ENCODE data around the gene SH3PXD2A.
A peak's percentile ranks its signal among the peaks of the same experiment; 100 is the strongest.

The SH3PXD2A gene

DNA sequence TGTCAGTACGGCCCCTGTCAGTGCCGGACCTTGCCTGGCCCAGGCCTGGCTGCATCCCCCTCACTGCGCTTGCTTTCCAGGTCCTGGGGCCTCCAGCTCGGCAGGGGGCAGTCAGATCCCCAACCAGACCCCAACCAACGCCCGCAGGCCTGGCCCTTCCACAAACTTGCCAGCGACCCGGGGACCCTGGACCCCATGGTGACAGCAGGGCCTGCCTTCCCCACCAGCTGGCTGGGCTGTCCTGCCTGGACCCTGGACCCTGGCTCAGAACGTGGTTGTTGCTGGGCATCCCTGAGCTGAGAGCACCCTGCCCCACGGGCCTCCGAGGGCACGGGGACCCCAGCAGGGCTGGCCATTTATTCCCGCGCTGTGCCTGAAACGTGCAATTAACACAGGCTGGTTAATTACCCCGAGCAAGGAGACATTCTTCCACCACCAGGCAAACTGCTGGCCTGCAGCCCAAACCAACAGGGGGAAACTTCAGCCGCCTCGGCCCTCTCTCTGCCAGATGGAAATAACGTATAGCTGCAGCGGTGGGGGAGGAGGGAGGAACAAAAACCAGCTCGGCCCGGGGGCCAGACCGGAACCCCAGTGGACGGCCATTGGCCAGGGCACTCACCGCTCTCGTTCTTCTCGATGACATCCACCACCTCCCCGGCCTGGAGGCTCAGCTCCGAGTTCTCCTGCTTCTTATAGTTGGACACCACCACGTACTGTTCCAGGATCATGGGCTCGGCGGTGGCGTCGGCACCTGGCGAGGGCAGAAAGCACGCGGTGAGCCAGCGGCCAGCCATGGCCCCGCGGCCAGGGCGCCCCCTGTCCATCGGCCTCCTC is 194.8 kb downstream of the SH3PXD2A start:
- peak; percentile 30 to 51 for DNase-seq

DNA sequence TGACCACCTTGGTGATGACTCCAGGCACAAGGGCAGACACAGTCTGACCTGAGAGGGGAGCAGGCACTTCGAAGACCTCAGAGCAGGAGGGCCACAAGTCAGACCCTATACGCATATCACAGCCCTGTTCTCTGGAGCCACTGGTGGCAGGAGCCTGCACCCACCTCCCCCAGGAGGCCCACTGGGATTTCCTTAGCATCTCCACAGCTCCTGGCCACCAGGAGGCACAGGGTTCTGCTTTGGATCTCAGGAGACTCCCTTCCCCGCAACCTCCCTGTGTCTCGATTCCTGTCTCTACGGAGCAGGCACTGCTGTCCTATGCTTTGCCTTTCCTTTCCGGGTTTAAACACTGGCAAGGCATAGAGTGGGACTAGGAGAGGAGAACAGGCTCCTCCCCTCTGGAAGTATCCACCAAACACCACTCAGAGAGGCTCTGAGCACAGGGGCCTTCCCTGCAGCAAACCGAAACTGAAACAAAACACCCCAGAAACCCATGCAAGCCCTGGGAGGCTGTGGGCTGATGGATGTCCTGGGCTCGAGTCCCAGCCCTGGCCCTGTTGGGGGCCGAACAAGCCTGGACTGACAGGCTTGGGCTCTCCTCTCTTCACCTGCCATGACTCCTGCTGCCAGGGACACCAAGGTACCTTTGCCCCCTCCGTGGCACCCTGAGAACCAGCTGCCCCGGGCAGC is 195.6 kb downstream of the SH3PXD2A start:
- DNase-seq = peak; percentile 69 to 71

DNA sequence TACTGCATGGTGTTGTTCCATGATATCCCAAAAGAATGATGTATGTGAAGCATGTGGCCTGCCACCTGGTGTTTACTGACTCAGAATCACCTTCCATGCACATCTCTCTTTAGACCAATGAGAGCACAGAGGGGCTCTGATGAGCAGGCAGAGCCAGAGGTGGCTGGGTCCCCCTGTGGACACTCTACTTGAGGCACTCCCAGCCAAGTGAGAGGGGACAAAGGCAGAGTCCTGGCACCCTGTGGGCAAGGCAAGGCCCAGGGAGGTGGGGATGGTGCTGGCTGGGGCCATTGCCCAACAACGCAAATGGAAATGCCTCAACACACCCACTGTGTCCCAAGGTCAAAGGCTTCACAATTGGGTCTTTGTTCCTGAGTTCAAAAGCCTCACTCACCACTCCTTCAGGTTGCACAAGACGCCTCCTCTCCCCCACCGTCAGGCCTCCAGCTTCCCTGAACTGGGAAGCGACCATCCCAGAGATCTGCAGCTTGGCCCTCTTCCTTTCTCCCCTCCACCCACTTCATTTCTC is 197.3 kb downstream of the SH3PXD2A start:
- no peak for DNase-seq

DNA sequence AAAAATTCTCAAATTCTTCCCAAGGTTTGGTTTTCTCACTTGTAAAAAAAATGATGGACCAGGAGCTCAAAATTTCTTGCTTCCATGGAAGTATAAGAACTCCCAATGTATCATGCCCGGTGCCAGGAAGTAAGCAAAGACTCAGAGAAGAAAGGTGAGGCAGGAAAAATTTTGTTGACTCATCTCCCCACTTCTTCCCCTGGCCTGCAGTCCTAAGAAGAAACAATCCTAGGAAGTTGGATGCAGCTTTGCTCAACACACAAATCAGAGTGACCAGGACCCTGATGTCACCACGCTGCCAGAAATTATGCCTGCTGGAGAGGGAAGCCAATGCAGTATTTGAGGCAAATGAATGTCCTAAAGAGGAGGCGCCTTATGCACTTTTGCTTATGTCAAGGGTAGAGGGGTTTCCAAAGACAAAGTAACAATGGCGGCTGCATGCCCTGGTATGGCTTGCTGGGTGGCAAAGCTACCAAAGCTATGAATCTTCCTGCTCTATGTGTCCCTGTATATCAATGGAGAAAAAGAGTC is 198.2 kb downstream of the SH3PXD2A start:
- no peak for DNase-seq

DNA sequence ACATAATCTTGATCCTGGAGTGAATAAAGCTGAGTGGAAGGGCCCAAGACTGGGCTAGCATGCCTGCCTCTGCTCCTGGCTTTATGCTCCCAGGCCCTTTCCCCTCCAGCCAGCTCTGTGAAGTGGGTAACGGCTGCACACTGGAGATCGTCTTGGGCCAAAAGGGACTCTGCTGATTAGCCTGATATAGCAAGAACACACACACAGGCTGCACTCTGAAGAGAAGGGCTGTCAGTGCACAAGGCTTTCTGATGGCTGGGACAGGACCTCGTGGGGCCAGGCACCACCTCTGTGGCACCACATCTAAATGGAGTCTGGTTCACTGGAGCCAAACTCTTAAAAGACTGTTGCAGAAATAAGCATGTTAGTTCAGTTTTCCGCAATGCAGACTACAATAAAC is 200.5 kb downstream of the SH3PXD2A start:
- DNase-seq = no peak

DNA sequence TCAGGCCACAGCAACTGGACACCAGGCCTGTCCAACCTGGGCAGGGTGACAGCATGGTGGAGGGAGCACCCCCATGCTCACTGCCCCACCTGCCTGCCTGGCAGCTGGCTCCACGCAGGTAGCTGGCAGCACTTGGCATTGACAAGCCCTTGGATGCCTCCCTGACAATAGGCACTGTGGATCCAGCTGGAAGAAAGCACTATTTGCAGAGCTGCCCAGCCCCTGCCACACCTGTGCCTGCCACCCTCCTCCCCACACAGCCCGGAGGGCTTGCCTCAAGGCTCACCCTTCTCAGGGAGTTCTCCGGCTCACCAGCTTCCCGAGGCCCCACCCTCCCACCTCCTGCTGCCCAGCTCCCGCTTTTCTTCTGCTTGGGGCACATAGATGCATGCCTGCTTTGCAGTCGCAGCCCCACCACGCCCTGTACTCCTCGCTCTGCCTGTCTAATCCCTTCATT is 201.8 kb downstream of the SH3PXD2A start:
- no peak for DNase-seq

DNA sequence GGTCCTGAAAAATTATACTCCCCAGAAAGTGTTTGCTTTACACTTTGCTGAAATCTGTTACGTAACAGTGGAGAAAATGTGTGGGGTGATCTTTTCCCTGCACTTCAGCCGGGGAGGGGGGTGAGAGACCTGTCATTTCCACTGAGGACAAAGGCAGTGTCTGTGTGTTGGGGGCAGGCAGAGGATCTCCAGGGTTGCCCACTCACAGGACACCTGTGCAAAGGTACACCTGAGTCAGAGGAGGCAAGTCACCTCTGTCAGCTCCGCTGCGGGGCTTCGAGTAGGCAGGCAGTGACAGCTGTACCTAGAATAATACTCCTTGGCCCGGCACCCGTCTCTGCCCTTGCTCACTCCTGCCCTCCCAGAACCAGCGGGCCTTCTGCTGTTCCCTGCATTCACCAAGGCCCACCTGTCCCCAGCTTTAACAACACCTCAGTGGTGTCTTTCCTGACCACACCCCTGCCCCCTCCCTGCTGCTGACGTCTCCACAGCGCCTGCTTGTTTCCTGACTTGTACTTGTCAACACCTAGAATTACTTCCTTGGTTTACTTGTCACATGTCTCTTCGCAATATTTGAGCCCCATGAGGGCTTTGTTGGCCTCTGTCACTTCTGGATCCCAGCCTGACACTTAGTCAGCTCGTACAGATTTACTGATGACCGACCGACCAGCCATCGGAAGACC is 202.6 kb downstream of the SH3PXD2A start:
- DNase-seq = no peak

DNA sequence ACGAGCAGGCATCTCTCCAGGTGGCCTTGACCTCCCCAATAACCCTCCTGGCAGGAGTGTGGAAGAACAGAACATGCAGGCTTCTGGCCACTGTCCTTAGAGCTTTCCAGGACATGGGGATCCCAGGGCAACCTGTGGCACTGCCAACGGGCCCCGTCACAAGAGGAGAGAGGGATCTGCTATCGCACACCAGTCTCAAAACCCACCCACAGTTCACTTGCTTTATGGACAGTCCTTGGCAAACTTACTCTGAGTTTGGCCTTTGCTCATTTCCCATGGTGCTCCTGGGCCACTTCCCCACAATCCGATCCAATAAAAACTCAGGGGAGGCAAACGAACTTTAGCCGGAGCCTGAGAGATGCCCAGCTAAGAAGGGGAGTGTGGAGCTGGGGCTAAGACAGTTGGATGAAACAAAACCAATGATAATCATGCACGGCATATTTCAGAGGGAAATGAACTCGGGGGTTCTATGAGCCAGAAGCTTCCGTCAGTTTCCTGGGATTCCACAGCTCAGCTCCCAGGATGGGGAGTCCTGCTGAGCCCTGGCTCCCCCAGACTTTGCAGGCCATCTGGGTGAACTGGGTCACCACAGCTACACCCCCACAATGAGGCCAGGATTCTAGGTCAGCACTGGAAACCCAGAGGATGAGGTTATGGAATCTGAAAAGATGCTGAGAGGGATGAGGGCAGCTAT is 203.4 kb downstream of the SH3PXD2A start:
- DNase-seq = no peak

DNA sequence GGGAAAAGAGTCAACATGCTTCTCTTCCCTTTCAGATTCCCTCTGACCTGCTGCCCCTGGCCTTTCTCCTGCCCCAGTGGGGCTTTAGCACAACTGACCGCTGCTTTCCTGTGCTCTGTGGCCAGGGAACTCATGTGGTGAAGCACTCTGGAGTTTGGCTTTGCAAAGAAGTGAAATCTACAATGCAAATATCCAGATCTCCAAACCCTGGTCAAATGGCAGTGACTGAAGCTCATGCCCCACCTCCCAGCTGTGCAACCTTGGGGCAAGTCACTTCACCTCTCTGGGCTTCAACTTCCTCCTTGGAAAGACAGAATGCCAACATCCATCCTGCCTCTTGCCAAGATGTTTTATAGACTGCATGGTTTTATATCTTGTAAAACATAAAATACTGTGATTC is 204.0 kb downstream of the SH3PXD2A start:
- no peak for DNase-seq

DNA sequence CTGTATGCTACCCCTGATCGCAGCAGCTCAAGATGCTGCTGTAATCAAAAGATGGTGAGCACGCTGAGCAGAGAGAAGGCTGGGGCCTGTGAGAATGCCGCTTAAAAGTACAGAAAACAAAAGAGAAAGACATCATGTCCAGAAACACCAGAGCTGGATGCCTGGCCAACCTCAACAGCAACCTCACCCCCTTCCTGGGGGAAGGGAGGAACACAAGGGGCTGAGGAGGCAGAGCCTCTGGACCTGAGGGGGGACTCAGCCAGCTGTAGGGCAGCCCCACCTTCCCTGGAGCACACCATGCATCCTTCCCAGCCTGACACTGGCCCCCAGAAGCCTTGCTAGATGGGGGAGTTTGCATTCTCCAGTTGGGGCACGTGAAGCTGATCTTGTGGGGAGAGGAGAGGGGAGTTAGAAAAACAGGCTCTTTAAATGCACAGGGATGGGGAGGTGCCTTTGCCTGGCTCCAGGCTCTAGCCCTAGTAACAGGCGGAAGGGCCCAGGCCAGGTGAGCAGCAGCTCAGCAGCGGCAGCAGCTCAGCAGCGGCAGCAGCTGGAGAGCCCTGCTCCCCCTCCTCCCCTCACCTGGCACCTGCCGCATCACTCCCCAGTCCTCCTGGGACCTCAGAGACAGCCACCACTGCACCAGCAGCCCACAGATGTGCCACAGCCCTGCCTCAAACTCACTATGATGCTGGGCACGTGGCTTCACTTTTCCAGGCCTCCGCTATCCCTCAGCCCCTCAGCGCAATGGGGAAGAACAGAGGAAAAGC is 205.5 kb downstream of the SH3PXD2A start:
- no peak for DNase-seq

DNA sequence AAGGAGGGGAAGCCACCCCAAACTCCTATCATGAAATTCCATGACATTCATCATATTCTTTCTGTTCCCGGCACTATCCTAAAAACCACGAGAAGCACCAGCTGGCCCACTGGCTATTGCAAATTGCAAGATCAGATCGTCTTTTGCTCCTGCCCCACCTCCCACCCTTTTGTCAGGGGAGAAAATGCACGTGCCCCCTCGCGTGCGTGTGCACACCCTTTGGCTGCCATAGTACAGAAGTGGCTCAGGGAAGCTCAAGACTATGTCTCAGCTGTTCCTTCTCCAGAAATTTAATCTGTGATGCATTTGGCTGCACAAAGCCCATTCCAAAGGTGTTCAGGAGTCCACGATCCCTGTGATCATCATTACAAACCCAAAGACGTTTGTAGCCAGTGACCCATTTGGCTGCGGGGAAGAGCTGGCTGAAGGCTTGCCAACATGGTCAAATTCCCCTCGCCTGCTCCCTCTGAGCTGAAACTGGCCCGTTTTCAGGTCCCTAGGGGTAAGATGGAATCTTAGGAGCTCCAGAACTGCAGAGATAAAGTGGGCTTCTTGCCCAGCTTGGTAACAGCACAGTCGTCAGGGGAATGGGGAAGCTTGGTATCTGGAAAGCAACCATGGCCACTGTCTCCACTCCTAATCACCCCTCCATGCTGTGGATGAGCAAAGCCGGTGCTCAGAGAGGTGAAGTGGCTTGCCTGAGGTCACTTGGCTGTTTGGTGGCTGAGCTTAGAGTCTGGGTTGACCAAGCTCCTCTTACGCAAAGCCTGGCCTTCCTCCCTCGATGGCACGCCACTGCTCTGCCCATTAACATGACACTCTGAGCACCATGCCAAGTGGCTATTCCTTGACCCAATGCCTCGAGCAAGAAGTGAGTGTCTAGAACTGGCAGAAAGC is 206.5 kb downstream of the SH3PXD2A start:
- DNase-seq = peak in 1 of 2 donors; percentile 50

DNA sequence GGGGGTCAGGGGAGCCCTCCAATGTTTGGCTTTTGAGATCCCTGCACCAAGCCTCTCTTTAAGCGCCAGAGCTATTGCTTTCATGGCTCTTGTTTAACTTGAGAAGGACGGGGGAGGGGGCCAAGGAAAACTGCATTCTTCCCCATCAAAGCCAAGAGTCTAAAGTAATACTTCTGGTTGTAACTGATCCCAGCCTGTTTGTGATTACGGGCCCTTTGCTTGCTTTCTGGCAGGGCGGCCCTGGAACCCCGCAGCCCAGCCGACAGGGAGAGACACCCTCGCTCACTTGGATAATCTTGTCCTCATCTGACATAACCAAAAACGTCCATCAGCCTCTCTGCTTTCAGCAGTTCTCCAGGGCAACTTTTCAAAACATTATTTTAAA is 207.1 kb downstream of the SH3PXD2A start:
- DNase-seq = no peak

DNA sequence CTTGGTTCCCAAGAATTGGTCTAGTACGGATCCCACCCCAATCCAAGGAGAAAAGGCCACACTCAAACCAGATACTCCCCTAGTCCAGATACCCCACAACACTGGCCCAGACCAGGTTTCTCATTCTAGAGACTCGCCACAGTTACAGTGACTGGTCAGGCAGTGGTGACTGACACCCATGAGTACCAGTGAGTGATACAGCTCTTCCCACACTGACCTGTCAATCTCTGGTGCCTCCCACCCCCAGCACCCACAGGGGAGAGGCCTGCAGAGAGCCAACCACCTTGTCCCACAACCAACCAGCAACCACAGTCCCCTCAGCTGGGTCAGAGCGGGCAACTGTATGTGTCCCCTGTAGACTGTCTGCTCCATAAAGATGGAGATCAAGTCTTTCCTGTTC is 209.1 kb downstream of the SH3PXD2A start:
- peak in 1 of 2 donors; percentile 14 for DNase-seq

DNA sequence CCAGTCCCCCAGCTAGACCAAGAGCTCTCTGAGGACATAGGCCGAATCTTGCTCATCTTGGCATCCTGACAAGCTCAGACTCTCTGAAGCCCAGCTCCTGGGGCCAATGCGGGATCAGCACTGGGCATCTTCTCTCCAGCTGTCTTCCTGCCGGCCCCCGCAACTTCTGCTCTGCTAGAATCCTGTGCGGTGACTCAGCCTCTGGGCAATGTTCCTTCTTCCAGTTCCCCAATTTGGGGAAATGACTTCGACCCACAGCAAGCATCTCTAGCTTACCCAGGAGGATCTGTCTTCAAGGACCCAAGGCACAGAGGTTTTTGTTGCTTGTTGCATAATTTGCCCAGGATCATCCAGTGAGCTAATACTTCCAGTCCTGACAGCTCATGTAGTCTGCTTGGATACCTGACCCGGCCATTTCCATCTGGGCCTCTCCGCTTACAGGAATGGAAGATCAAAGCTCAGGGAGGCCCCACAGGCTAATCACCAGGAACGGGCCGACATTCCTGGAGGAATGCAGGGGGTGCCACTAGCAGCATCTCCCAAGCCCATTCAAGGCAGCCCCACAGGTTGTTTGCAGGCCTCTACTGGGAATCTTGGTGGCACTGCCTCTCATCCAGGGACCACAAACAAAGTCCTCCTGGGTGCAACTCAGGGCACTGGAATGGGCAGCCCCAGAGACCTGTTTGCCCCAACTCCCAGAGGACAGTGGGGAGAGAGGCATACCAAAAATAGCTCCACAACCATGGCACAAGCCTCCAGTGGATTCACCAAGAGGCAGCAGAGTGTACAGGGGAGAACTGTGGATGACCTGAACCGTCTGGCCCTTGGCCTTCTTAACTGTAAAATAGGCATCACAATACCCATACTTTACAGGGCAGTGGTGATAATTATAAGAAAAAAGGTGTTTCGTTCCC is 210.0 kb downstream of the SH3PXD2A start:
- peak; percentile 95 to 97 for DNase-seq

DNA sequence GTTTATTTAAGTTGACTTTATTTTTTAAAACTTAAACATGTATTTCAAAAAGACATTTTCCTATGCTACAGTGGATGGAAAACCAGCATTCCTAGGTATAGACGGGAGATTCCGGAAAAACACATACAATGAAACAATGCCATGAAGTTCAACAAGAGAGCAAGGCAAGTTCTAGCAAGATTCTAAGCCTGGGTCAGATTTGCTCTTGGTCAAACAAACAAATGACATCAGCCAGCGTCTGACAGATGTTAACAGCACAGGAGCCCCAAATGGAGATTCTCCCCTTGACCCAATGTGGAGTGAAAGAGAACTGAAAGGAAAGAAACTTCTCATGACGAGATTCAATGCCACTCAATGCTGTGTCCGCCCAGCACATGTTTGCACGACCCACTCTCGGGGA is 212.0 kb downstream of the SH3PXD2A start:
- DNase-seq = no peak

DNA sequence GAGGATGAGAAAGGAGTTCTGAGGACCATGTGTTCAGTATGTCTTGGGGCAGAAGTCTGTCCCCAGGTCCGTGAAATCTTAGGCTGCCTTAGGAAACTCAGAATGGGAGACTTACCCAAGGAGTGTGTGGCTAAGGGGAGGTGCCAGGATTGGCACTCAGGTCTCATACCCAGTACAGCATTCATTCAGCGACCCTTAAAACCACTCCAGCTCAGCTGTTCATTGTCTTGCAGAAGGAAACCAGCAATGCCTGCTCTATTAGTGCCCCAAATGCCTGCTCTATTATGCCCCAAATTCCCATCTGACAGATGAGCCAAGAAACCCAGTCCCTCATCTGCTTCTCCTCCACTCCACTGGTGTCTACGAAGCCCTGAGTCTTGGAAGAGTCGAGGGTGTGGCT is 214.1 kb downstream of the SH3PXD2A start:
- DNase-seq = no peak

DNA sequence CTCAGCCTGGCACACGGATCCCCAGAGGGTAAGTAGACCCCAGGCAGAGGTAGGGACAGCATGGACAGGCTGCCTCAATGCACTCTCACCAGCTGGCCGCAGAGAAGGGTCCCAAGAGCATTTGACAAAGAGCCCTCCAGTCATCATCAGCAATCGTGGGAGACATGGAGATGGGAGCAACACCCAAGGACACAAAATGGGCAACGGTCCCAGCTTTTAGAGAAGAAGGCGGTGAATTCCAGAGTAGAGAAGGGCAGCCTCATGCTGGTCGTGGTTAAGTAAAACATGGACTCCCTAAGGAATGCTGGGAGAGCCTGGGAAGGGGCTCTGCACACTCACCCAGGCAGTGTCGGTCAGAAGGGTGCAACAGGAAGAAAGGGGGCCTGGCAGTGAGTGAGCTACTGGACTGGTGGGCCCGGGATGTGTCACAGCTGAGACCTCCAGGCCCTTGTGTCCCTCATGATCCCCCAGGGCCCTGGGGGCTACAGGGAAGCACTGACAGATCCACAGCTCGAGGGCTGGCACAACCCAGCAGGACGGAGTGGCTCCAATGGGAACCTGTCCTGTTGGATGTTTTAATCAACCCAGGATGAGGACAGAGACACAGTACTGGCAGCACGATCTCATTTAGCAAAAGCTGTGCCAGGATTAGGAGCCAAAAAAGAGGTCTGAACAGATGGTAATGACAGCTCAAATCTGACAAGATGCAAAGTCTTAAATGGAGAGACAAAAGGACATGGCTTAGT is 214.8 kb downstream of the SH3PXD2A start:
- DNase-seq = no peak

DNA sequence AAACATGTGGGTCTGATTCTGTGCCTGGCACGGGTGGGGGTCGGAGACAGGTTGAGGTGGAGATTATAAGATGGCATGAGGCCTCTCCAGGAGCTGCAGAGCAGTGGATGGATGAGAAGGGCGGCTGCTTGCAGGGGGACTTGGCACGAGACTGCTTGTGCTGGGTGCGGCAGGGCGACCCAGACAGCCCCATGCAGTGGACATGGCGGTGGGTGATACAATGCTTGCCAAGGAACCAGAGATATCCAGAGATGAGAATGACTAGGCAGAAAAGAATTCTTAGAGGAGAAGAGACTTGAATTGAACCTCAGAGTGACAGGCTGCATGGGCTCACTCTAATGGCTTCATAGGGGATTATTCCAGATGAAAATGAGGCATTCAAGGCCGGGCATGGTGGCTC is 216.4 kb downstream of the SH3PXD2A start:
- no peak for DNase-seq

Measured in inflammatory macrophage (primary cell).